ENCODE data around the gene COL27A1.

The COL27A1 gene

DNA sequence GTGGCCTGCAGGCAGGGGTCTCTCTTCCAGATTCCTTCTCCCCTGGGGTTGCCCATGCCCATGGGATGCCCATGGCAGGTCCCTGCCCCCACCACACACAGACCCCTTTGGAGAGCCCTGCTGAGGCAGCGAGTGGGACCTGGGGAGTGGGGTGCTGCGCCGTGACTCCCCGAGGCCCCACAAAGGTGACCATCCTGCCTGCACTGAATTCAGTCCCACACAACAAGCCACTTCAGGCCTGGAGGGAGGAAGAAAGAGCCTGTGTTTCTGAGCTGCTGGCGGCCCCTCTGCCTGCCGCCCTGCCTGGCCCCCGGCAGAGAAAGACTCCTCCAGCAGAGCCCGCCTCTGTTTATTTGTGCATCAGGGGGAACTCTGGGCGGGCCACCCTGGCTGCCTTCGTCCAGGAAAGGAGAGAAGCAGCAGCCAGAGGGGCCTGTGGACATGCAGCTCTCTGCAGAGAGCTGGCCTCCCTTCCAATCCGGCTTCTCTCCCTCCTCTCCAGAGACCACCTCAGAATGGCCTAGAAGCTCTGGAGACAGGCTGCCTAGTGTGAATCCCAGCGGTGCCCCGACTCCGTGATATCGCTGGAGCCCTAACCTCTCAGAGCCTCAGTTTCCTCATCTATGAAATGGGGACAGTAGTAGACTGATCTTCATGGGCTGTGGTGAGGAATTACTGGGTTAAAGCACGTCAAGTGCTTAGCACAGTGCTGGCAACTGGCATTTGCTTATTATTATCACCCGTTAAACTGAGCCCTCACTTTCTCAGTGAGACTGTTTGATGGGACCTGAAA lies 72.9 kb downstream of the COL27A1 start:
- no peak for DNase-seq (ENCODE audit: low read depth)

DNA sequence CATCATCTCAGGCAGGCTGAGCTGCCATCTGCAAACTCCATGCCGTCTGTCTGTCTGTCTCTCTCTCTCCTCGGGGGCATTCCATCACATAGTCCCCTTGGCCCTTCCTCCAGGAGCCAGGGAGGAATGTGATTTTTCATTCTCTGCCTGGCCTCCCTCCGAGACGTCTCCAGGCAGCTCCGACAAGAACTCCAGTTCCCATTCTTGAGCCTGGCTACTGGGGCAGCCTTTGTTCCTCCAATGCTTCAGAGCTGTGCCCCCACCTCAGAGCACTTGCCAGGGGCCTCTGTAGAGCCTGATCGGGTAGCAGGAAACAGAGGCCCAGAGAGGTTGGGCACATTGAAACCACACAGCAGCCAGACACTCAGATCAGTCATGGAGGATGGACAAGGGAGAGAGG lies 74.0 kb downstream of the COL27A1 start:
- DNase-seq (ENCODE audit: low read depth), result no peak

DNA sequence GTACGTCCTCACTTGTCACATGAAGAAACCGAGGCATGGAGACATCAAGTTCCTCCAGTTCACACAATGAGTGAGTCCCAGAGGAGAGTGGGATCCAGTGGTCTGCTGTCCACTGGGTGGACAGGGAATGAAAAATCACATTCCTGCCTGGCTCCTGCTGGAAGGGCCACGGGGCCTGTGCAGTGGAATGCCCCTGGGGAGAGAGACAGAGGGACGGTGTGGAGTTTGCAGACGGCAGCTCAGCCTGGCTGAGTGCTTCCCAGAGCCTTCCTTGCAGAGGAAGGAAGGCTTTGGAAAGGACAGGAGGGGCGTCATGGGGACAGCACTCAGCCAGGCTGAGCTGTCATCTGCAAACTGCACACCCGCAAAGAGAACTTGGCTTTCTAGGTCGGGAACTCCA lies 74.7 kb downstream of the COL27A1 start:
- DNase-seq (ENCODE audit: low read depth), result no peak

DNA sequence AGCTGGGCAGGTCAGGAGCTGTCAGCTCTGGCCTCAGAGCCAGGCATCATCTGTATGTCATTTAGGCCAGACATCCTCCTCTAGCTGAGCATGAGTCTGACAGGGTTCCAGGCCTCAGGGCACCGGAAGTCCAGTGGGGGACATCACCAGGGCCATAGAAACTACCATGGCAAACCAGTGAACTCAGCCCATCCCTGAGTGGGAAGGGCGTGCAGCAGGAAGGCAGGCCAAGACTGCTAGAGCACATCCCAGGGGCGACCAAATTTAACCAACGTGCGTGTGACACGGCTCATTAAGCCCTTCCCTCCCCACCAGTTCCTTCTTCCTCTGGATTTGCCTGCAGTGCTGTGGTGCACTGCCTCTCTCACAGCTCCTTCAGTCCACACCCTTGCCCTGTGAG lies 75.9 kb downstream of the COL27A1 start:
- no peak for DNase-seq (ENCODE audit: low read depth)

DNA sequence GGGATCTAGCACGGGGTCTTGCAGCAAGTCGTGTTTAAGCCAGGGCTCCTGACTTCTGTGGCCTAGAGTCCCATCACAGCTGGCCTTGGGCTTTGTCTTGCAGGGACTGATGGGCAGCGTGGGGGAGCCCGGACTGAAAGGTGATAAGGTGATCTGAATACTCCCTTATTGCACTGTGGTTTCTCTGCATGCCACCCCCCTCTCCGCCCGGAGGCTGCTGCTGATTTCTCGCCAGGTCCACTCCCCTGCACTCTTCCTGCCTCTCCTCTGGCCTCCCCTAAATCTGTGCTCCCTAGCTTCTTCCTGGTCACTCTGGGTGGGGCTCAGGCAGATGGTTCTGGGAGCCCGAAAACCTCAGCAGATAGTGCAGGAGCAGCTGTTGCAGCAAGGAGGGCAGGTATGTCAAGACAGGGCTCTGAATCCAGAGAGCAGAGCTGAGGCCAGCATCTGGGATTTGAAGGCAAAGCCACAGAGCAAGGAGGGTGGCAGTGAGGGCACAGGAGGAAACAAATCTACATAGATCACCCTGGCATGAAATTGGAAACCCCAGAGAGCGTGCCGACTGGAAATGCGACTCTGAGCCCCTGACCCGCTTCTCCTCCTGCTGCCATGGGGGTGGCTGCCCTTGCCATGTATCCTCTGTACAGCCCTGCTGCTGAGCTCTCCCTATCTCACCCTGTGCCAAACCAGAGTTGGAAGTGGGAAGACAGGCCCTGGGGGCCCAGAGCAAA lies 76.5 kb downstream of the COL27A1 start:
- no peak for DNase-seq (ENCODE audit: low read depth)

DNA sequence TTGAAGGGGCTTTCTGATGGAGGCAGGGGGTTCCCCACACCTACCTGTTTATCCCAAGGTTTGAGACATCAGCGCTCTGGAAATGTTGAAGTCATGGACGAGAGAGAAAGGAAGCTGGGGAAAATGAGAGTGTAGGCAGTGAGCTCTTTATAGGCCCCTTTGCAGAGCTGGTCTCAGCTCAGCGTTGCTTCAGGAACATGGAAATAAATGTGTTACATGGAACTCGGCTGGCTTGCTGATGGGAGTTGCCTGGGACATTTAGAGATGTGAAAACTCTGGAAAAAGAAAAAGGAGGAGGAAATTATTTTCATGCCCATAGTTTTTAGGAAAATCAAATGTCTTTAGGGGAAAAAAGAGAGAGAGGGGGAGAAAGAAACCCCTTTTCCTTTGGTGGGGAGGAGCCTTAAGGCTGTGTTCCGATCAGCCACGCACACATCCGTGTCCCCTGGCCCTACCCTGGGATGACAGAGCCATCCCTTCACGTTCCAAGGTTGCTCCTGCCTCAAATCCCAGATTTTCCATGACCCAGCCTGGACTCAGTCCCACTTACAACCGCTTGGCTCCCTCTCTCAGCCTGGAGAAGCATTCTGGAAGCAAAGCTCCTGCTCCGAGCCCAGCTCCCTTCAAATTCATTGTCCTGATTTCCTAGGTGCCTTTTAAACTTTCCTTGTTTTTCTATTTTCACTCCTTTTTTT lies 78.3 kb downstream of the COL27A1 start:
- DNase-seq (ENCODE audit: low read depth), result no peak

DNA sequence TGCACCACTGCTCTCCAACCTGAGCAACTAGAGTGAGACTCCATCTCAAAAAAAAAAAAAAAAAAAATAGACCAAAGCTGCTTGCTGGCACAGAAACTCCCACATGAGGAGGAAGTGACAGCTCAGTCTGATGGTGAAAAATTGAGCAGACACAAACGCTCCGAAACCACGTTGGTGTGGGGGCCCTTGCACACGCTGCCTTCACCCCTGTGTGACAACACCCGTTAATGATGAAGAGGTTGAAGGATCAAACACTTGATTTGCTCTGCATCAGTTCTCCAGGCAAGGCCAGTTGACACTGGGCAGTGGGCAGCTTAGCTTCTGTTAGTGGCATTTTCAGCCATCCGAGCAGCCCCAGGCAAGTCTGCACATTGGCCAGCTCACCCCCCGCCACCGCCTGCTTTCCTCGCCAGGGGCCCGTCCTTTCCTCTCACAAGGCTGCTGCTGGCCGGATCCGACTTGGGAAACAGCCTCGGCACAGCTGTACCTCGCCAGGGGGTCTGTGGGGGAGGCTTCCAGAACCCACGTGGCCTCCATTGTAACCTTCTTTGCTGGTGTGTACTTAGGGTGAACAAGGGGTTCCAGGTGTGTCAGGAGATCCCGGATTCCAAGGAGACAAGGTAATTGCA lies 79.8 kb downstream of the COL27A1 start:
- DNase-seq (ENCODE audit: low read depth), result no peak

DNA sequence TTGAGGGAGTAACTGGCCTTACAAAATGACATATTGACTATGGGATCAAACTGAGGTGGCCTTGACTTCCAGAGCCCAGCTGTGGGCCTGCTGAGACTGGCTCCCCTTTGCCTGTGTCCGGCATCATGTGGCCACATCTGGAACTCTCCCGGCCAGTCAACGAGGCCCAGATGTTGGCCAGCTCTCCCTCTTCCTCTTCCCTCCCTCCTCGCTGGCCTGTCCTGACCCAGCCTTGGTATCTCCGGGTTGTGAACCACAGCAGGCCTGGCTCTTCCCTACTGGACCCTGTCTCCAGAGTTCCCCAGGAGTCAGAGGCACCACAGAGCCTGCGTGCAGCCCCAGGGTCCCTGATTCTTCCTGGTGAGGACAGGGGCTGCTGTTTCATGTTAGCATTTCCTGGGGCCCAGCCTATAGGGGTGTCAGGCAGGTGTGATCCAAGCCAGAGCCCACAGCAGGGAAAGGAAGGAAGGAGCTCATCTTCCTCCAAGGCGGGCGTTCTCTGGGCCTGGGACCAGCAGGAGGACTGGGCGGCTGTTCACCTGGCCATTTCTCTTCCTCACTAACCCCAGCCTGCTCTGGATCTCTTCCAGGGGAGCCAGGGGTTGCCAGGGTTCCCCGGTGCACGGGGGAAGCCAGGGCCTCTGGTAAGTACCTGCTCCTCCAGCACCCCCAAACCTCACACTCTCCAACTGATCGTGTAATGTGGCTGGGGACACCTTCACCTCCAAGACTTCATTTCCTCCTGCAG lies 81.2 kb downstream of the COL27A1 start:
- DNase-seq (ENCODE audit: low read depth), result no peak

DNA sequence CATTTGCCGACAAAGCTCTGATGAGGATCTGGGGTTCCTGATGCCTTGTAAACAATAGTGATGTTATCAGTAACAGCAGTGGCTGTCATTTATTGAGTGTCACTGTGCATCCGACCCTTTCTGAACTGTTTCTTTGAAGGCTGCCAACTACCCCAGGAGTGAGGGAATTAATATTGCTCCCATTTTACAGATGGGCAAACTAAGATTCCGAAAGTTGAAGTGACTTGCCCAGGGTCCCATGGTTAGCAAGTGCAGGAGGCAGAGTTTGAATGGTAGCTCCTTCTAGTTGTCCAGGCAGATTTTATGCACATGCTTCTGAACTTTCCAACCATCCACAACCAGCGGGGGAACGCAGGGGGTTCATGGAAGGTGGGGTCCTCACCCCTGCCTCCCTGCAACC lies 81.9 kb downstream of the COL27A1 start:
- DNase-seq (ENCODE audit: low read depth), result no peak

DNA sequence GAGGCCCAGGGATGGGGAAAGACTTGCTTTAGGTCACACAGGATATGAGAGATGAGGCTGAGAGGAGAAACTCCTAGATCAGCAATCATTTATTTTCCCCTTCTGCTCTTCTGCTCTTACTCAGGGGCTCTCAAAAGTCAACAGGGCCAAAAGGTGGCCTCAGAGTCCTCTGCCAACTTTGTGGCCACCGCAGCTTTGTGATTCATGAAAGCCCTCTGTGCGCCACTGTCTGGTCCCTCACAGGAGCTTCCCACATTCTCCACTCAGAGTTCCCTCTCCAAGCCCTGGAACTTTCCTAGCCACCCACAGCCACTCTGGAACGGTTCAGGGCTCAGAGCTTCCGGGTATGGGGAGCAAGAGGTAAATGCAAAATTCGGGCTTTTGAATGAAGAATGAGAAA lies 82.4 kb downstream of the COL27A1 start:
- no peak for DNase-seq (ENCODE audit: low read depth)

DNA sequence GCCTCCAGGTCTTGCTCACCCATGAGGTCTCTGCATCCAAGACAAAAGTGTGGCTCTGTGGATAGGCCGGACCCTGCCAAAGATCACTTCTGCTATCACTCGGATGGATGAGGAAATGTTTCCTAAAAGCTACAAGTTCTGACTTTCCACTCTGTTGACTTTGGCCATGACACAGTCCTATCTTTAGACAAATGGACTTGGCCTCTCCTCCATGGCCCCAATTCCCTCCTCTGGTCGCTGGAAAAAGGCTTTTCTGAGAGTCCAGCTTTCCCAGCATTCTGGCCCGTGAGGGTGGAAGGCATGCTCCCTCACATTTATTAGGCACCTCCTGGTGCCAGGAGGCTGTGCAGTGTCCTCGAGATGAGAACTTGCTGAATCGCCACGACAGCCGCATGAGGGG lies 83.1 kb downstream of the COL27A1 start:
- no peak for DNase-seq (ENCODE audit: low read depth)

DNA sequence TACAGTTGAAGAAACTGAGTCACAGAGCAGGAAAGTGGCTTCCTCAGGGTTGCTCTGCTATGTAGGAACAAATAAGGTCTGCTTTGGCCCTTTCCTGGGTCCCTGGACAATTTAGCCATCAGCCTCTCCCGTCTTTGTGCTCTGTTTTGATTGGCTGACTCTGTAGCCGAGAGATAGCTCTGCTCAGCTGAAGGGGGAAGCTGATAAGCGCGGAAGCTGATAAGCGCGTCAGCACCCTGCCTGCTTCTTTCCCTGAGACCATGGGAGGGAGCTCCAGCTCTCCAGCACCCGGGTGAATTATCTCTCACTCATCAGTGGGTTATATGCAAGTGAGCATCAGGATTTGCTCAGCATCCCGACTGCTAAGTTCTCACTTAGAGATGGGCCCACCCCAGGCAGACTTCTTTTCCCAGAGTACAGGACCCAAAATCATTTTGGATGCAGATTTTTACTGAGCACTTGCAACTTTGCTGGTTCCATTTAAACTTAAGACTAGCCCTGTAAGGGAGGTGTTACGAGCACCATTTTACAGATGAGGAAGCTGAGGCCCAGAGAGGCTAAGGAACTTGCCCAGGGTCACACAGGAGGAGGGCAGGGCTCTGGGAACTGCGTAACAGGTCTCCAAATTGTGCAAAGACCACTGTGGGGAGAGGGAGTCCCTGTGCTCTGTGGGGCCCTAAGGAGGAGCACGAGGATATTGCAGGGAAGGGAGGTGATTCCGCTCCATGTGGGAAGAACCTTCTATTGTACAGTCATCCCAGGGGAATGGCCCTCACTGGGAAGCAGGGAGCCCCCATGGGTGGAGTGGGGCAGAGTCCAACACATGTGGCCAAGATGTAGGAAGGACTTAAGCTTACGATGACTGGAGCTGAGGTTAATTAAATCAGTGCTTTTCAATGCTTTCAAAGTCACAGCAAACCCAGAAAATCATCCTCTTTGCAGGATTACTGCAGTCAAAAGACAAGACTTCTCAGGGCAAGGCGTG lies 83.8 kb downstream of the COL27A1 start:
- no peak for DNase-seq (ENCODE audit: low read depth)

DNA sequence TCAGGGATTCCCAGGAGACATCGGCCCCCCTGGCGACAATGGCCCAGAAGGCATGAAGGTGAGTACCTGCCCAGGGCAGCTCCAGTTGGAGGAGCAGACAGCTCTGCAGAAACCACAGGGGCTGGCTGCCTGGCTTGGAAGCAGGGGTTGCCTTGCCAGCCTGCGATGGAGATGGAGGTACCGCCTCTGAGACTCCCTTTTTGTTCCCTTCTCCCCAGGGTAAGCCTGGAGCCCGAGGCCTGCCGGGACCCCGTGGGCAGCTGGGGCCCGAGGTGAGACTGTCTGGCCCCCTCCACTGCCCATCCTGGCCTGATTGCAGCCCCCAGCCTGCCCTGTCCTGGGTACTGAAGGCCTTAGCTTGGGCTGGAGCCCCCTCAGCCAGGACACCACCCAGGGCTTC lies 84.9 kb downstream of the COL27A1 start:
- no peak for DNase-seq (ENCODE audit: low read depth)

DNA sequence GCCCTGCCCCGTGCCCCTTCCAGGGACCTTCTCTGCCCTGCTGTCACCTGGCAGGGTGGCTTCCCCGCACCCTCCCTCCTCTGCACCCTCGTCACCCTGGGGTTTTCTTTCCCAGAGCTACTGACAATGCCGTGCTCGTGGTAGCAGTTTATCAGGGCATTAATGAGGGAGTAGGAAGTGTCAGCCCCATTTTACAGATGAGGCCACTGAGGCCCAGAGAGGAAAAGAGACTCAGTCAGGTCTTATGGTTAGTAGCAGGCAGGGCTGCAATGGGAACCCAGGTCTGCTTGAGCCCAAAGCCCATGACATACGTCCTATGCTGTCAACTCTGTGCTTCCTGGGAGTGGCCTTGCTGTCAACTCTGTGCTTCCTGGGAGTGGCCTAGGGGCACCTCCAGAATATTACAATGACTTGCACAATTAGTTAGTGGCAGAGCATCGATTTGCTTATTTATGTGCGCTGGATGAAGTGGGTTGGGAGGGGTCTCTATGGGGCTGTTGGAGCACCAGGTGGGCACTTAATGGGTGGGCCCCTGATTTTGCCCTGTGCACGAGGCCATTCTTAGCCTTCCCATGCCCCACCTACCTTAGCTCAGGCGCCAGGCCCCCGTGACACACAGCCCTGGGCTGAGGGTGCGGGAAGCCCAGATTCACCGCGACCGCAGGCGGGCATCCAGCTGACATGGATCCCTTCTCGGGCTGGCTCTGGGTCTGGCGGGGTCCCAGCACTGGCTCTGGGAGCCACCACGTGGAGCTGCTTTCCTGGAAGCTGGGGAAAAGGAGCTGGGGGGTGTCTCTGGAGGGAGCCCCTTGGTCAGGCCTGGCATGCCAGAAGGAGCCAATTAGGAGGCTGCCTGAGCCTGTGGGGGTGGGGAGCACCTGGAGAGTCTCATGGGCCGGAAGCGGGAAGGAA lies 85.6 kb downstream of the COL27A1 start:
- DNase-seq (ENCODE audit: low read depth), result no peak

DNA sequence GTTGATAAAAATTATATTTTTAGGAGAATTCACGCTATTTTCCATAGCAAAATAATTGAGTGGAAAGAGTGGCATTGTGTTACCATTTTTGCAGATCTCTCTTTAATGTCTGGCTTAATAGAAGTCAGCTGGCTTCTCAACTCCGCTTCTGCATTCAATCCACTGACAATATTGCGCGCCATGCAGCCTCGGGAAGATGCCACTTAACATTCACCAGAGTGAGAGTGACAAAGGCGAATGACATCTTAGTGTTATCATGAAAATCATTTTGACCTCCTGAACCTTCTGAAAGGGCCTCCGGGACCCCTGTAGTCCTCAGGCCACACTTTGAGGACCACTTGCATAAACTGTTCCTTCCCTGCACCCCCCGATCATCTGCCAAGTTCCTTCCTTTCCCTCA lies 87.5 kb downstream of the COL27A1 start:
- no peak for DNase-seq (ENCODE audit: low read depth)

DNA sequence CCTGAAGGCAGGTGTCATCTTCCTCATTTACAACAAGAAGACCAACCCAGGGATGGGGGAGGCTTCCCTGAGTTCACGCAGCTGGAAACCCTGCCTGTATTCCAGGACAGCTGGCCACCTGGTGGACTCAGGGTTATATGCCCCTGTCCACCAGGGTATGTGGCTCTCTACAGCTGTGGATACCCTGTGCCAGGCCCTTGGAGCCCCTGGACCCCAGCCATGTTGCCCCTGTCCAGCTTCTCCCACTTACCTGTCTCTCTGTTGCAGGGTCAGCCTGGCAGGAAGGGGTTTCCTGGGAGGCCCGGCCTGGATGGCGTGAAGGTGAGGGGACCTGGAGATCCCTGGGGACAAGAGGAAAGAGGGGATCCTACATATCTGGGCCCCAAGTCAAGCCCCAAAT lies 87.9 kb downstream of the COL27A1 start:
- DNase-seq (ENCODE audit: low read depth), result no peak

DNA sequence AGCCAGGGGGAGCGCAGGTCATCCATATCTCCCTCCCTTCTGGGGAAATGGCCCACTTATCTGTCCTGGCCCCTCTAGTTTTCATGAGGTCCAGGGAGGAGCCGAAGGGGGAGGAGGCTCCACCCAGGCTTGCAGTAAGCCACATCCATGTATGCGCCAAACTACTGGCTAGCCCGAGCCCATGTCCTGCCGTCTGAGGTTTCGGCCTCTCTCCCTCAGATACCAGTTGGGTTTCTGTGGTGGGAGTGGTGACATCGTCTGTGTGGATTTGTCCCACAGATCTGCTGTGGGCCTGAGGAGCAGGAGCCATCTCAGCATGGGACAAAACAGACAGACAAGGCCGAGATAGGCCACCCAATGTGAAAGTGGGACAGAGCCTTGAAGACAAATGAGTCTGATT lies 89.2 kb downstream of the COL27A1 start:
- DNase-seq (ENCODE audit: low read depth), result no peak

DNA sequence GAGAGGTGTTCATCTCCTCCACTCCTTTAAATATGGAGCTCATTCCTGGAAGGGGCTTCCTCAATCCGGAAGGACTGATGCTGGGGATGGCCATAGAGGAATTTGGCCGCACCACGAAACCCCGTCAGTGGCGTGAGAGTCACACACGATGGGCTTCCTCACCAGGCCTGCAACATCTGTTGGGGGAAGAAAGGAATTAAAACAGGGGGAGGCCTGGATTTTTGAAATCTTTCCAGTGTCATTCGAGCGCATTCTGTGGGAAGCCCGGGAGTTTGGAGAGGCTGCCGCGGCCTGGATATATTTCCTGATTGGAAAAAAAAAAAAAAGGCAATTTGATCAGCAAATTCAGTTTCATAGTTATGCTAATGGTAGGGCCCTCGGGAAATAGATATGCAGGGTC lies 91.2 kb downstream of the COL27A1 start:
- no peak for DNase-seq (ENCODE audit: low read depth)

DNA sequence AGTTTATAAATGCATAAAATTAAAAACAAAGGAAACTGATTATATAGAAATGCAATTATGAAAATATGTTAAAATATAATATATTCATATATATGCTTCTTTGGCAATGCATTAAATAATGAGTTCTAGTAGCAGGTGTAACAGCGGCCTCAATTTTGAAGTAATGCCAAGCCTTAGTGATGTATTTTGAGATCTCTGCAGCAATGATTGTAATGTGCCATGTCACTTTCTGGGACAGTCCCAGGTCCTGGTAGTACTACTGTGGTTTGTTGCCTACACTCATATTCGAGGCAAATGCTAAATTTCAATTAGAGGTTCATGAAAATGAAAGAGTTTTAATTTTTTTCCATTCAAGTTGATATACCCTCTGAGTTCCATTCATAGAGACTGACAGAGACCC lies 91.7 kb downstream of the COL27A1 start:
- DNase-seq (ENCODE audit: low read depth), result no peak

DNA sequence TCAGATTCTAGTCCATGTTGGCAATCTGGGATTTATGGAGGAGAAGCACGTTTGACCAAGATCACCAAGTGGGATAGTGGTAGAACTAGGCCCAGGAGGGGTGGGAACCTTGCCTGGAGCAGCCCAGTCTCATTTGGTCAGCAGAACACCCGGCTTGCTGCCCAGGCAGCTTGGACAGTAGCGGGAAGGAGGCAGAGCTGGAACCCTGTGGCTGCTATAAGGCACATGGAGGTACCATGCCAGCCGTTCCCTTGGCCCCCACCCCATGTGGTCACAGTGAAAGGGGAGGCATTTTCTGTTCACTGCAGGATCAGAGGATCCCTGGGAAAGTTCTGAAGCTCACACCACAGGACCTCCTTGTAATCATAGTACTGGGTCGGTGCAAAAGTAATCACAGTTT lies 92.2 kb downstream of the COL27A1 start:
- DNase-seq (ENCODE audit: low read depth), result no peak

Data from stimulated activated CD4-positive, alpha-beta T cell treated with anti-CD3 and anti-CD28 coated beads, Interleukin-2, amount 100 ng/mL, for 4 hours (primary cell).